Pancreas (tissue), 10 donors: ENCODE data around the gene PRDM16. TPM values are rescaled to one million over a fixed set of nuclear protein-coding genes. Genes with fewer than 3 reads are reported as not detected.
A peak's percentile ranks its signal among the peaks of the same experiment; 100 is the strongest.

Experiments used
- ATAC-seq, 4 donors: fragments of 200-7000 bp; cut with Tn5 transposase; one replicate each; pipeline versions ENCODE4 v1.8.0 to v1.9.1; 2020; ENCODE audit warnings: mild to moderate bottlenecking in 4 of 4, moderate library complexity in 4 of 4
- DNase-seq, 6 donors: peaks; one replicate each; pipeline ENCODE4 v3.0.0-alpha.2; 2020
- FAIRE-seq: peaks from 2 replicates; lab custom pipeline; 2012; peaks lifted over from hg19 to GRCh38; lab: Jason Lieb, UNC
- H3K27ac ChIP-seq, 4 donors: fragments of 200-600 bp; sonication (generic); 1 replicate in 3 of 4; 2 replicates in 1 of 4; pipeline versions ENCODE4 v1.5.0 to v1.8.0; 2020
- H3K27me3 ChIP-seq, 4 donors: fragments of 200-600 bp; one replicate each; pipeline ENCODE4 v1.8.0; 2021
- H3K36me3 ChIP-seq, 3 donors: fragments of 200-600 bp; sonication (generic) in 1 of 3; one replicate each; pipeline versions ENCODE4 v1.5.0 to v1.8.0; 2020 to 2021
- H3K4me1 ChIP-seq, 3 donors: fragments of 200-600 bp; one replicate each; pipeline ENCODE4 v1.8.0; 2021
- H3K4me3 ChIP-seq, 4 donors: fragments of 200-600 bp; sonication (generic) in 2 of 4; one replicate each; pipeline versions ENCODE4 v1.5.0 to v1.8.0; 2020 to 2021
- H3K9me3 ChIP-seq, 4 donors: fragments of 200-600 bp; one replicate each; pipeline ENCODE4 v1.8.0; 2021
- WGBS, 2 donors: extraction: QIAGEN DNeasy Blood & Tissue Kit; methylation state at CpG; one replicate each; pipeline ENCODE4 v1.1.7; 2013; 5-methylcytosine and 5-hydroxymethylcytosine counted together
- intact Hi-C, 3 donors: fragments of 100-400 bp; cut with DNase I; formaldehyde crosslinking; loops; one replicate each; pipeline versions ENCODE4 v1.11.1 to v1.14.2; 2022
- polyA plus RNA-seq, 2 donors: library from polyadenylated mRNA; stranded (reverse); fragments of 200-250 nt; gene quantifications; one replicate each; pipeline ENCODE4 v1.2.3, GENCODE V29; 2013
- total RNA-seq, 6 donors: library from RNA; stranded (reverse); fragmentation: NEBNext Ultra II Directional in 4 of 6; extraction: Animal tissue kit (Norgen Biotek cat#: 25700) in 4 of 6; gene quantifications; one replicate each; pipeline versions ENCODE4 v1.2.1 to v1.2.4, GENCODE V29; 2021 to 2023
- TF ChIP-seq, protein P1 (sequence below), 4 donors: fragments of 200-600 bp; sonication (generic) in 3 of 4; IDR thresholded peaks; one replicate each; pipeline versions ENCODE4 v1.5.0 to v1.8.0; 2021; ENCODE audit warnings: antibody characterized with exemption in 4 of 4
- donor health status: healthy with polysubstance abuse.
- donor health status: DM: no; HTN: no; CAD: no; lungs with moderate emphysema.
- donor health status: DM: no; HTN: no; CAD: no.
- donor health status: control.
- donor health status: control.
- donor health status: Bipolar disorder and iron deficiency.
- donor health status: DM: yes; HTN: yes; CAD: no.
- donor health status: DM: no; HTN: no; CAD: no.
- donor health status: DM: no; HTN: no; CAD: no.
- donor health status: DM: yes; HTN: yes; CAD: no.

Gene PRDM16
- total and polyA plus RNA-seq, 8 donors = 6.6 to 19.2 (median 14.9) TPM

DNA sequence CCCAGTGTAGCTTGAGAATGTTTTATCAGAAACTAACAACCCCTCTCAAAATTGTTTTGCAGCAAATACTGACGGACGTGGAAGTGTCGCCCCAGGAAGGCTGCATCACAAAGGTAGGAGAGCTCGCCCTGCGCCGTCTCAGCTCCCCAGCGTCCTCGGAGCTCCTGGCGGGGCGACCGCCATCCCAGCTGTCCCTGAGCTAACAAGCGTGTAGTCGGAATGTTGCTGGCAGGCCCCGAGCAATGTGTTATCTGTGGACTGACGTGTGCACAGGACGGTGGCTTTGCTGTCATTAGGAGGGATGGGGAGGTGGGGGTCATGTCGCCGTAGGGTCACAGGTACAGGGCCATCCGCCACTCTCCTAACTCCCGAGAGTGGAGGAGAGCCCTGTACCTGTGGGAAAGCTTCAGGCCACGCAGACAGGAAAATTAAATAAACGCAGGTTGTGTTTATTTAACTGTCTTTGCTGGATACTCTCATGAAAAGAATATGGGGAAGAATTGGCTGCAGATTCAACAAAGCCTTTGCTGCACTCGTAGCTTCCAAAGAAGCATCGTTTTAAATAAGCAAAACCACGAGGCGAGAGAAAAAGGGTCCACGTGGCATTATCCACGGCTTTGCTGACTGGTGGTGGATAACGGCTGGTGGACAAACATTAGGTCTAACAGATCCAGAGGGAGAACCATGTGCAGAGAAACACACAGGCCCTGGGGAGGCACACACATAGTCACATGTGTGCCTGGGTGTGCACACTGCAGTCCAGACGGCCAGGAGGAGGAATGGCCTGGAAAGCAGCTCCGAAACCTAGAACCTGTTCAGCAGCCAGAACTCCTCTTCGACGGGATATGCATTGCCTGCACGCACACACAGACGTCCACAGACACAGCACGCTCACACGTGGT lies 175.3 kb downstream of the PRDM16 start:
- ATAC-seq (peak in 2 of 4 donors; percentile 24 to 42), DNase-seq (peak in 2 of 6 donors; percentile 15 to 38), FAIRE-seq (no peak)
- Histone ChIP-seq H3K9me3 (no peaks in the 10 kb centered on the region), H3K27ac (no peak overlapping the region), H3K27me3 (no peaks in the 10 kb centered on the region), H3K4me3 (no peak overlapping the region), H3K4me1 (no peaks in the 10 kb centered on the region), H3K36me3 (no peaks in the 10 kb centered on the region)
- TF ChIP-seq, protein P1, sequence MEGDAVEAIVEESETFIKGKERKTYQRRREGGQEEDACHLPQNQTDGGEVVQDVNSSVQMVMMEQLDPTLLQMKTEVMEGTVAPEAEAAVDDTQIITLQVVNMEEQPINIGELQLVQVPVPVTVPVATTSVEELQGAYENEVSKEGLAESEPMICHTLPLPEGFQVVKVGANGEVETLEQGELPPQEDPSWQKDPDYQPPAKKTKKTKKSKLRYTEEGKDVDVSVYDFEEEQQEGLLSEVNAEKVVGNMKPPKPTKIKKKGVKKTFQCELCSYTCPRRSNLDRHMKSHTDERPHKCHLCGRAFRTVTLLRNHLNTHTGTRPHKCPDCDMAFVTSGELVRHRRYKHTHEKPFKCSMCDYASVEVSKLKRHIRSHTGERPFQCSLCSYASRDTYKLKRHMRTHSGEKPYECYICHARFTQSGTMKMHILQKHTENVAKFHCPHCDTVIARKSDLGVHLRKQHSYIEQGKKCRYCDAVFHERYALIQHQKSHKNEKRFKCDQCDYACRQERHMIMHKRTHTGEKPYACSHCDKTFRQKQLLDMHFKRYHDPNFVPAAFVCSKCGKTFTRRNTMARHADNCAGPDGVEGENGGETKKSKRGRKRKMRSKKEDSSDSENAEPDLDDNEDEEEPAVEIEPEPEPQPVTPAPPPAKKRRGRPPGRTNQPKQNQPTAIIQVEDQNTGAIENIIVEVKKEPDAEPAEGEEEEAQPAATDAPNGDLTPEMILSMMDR (IDR thresholded peaks at IDR 0.05) = no peak
- intact Hi-C loops = no loop called here
- 64 to 71% methylated on average over 37 of the region's 37 CpGs for WGBS, 2 donors

DNA sequence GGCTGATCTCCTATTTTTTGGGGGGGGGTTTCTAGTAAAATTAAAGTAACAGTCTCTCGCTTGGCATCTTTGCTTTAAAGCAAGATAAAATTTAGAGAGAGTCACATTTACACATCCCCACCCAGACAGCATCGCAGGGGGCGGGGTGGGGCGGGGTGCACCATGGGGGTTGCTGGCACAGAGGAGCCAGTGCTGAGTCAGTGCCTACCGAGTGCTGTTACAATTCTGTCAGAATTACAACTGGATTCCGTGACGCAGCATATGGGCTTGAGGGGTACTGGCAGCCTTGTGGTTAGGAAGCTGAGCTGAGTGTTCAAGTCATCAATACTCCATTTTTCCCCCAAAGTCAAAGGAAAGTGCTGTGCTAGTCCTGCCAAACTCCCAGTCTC lies 175.9 kb downstream of the PRDM16 start:
- FAIRE-seq (no peak), ATAC-seq (no peak), DNase-seq (peak in 2 of 6 donors; percentile 7 to 14)
- peaks cover 0 to 6% (median 4%) of the 10 kb centered on the region in 3 donors for H3K4me1 ChIP-seq
- intact Hi-C loops = no loop called here
- TF ChIP-seq, protein P1 (IDR thresholded peaks at IDR 0.05) = no peak
- 80 to 83% methylated on average over 7 of the region's 7 CpGs for WGBS, 2 donors
- no peaks in the 10 kb centered on the region for H3K9me3 ChIP-seq
- H3K27ac ChIP-seq = no peak overlapping the region
- no peaks in the 10 kb centered on the region for H3K36me3 ChIP-seq
- no peaks in the 10 kb centered on the region for H3K27me3 ChIP-seq
- no peak overlapping the region for H3K4me3 ChIP-seq

DNA sequence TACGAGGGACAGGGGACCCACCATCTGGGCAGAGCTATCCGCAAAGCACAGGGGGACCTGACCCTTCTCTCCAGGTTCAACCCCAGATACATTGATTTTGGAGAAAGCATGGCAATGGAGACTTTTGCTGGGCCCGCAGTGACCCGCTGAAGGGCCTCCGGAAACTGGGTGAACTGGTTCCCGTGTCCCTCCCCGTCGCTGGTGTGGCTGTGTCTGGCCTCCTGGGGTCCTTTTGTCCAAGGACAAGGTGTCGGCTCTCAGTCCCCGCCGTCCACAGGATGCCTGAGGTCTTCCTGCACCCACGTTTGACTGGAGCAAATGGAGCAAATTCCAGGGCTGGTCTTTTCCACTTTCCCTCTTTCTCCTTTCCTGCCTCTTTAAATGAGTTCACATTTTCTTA lies 176.3 kb downstream of the PRDM16 start:
- no peak for FAIRE-seq
- peaks cover 3 to 9% (median 6%) of the 10 kb centered on the region in 3 donors for H3K4me1 ChIP-seq
- H3K9me3 ChIP-seq = no peaks in the 10 kb centered on the region
- ATAC-seq = no peak
- no peaks in the 10 kb centered on the region for H3K36me3 ChIP-seq
- no peak overlapping the region for H3K27ac ChIP-seq
- intact Hi-C loops = no loop called here
- H3K4me3 ChIP-seq = no peak overlapping the region
- H3K27me3 ChIP-seq = no peaks in the 10 kb centered on the region
- TF ChIP-seq, protein P1 (IDR thresholded peaks at IDR 0.05) = no peak
- peak in 2 of 6 donors; percentile 12 to 51 for DNase-seq
- WGBS, 2 donors = 67 to 69% methylated on average over 12 of the region's 12 CpGs

DNA sequence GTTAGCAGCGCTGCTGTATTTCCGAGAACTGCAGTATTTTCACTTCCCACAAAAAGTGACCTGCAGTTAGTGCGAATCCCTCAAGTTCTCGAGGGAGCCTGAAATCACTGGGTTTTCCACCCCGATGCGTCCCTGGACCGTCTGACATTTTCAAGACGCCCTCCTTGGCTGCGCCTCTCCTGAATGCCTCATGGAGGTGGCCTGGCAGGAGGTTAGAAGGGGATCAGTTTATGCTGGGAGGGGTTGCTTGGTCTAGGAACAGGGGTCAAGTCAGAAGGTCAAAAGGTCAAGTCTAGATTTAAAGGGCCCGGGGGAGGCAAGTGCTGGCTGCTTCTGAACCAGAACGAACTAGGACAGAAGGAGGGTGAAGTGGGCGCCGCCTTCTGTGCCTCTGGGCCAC lies 176.8 kb downstream of the PRDM16 start:
- TF ChIP-seq, protein P1 (IDR thresholded peaks at IDR 0.05) = no peak
- Histone ChIP-seq H3K36me3 (no peaks in the 10 kb centered on the region), H3K9me3 (no peaks in the 10 kb centered on the region), H3K27ac (no peak overlapping the region), H3K4me3 (no peak overlapping the region), H3K4me1 (peaks cover 7 to 12% (median 10%) of the 10 kb centered on the region in 3 donors), H3K27me3 (no peaks in the 10 kb centered on the region)
- intact Hi-C loops = no loop called here
- ATAC-seq (no peak), DNase-seq (peak in 2 of 6 donors; percentile 7 to 22), FAIRE-seq (no peak)
- 90 to 91% methylated on average over 13 of the region's 13 CpGs for WGBS, 2 donors

DNA sequence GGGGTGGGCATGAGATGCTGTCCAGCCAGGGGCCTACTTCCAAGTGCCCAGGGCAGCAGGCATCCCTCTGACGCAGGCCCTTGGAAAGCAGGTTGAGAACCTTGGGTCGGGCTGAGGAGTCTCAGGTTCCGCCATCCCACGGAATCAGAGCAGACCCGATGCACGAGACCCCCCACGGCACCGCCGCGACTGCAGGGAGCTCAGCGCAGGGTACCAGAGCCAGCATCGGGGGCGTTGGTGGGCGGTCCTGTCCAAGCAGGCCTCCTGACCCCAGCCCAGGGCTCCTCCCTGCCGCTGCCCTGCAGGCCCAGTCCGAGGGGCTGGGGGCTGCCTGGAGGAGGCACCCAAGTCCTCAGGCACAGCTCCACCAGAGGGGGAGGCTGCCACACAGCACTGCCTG lies 177.2 kb downstream of the PRDM16 start:
- H3K9me3 ChIP-seq = no peaks in the 10 kb centered on the region
- 90 to 95% methylated on average over 16 of the region's 16 CpGs for WGBS, 2 donors
- FAIRE-seq = no peak
- ATAC-seq = no peak
- H3K27ac ChIP-seq = no peak overlapping the region
- H3K4me1 ChIP-seq = peaks cover 12 to 15% (median 12%) of the 10 kb centered on the region in 3 donors
- intact Hi-C loops = no loop called here
- no peak overlapping the region for H3K4me3 ChIP-seq
- DNase-seq = peak in 2 of 6 donors; percentile 25 to 67
- no peaks in the 10 kb centered on the region for H3K36me3 ChIP-seq
- TF ChIP-seq, protein P1 (IDR thresholded peaks at IDR 0.05) = no peak
- no peaks in the 10 kb centered on the region for H3K27me3 ChIP-seq
